ENCODE data around the gene ZNF277.

DNA sequence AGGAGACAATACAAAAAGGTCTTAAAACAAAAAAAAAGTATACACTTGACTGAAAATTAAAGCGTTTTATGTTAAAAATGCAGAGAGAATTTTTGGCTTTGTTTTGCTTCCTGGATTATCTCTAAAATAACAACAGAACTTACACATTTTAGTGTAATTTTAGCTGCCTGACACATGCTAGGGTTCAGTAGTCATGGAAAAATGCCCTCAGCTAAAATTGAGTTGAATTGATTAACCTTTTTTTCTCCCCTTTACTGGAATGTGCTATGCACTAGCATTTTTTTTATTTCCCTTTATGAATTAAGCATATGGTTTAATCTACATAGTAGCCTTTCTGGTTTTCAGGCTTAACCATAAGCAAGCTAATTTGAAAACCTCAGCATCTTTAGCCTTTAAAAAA, 89.9 kb downstream of the ZNF277 start:
- TF ChIP-seq CTCF (IDR thresholded peaks at IDR 0.05) (no peak), POLR2A (IDR thresholded peaks at IDR 0.05) (no peak)
